NCI-H1092 (cell line): Measurements from ENCODE around the gene DMD.
"Not testable (repeated sequence)": the region's sequence is repeated elsewhere in the genome, so short reads cannot be mapped to it uniquely, and the experiment has no call there.

Experiments
- DNase-seq: peaks from one replicate; lab custom pipeline; 2025; lab: John Stamatoyannopoulos, UW

DMD gene

DNA sequence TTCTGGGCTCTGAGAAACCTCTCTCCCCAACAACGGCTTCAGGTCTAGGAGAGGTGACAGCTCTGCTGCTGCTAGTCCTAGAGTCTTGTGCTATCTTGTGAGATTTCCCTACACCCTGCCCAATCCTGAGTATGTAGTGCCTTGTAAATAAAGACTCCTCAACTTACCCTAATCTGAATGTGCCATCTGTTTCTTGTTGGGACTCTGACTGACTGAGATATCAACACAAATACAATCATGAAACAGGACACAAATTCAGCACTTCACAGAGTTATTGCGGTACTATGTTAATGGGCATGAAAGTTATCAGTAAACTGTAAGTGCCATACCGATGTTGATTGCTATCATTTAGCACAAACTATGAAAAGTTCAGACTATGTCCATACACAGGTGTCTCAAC lies 1610.5 kb downstream of the DMD start:
- no peak for DNase-seq

DNA sequence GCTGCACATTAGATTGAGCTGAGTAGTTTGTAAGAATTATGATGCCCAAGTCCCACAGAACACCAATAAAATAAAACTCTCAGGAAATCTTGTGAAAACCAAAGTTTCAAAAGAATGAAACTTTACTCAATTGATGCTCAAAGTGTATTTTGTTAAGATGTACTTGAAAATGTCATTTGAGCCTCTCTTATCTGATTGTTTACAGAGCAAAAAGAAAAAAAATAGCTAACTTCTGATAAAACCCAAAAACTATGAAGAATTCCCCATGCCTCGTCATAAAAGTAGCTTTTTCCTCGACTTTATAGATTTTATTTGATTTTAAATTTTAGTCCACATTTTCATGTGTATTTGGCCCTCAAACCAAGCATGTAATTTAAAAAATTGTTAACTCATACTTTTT lies 1618.0 kb downstream of the DMD start:
- DNase-seq, result no peak

DNA sequence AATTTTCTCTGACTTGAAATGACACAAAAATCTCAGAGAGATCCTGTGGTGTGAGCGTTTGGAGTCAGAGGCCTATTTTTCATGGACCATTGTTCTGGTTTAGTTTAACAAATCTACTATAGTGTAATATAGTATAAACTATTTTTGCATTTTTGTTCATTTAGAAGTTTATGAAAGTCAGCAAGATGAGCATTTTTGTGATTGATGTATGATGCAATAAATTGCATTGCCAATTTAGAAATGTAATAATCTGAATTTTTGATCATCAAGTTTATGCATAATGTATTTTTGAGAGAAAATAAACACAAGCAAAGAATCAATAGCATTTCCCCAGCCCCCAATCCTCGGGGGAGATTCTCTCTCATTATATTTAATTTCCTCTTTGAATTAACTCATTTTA lies 1620.0 kb downstream of the DMD start:
- DNase-seq, result no peak

DNA sequence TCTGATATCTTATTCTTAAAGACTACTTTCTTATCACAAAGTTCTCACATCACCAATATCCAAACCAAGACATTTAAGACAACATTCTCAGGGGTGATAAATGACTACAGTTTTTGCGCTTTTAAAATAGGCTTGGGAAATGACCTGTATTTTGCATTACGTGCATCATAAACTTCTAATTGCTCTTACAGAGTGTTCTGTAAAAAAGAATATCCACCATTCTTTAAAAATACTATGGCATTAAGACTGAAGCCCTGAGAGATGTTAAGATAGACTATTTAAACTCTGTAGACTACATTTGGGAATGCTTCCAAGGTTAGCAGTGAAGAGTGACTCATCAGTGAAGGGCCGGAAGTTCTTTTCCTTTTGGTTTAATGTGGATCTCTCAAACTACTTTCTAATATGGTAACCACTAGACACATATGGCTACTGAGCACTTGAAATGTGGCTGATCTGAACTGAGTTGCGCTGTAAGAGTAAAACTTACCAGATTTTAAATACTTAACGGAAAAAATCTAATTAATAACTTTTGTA lies 1620.7 kb downstream of the DMD start:
- no peak for DNase-seq

DNA sequence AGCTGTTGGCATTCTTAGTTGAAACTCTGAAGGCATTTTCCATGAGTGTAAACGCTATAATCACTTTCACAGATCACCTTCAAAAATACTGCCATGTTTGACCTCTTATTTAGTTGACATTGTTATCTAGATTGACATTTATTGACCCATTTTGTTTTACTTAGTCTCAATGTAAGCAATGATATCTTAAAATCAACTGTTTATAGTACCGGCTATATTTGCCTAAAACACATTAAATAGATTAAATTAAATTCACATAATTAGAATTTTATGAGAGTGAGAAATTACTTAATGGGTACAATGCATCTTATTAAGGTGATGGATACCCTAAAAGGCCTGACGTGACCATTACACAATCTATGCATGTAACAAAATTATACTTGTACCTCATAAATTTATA lies 1621.8 kb downstream of the DMD start:
- no peak for DNase-seq

DNA sequence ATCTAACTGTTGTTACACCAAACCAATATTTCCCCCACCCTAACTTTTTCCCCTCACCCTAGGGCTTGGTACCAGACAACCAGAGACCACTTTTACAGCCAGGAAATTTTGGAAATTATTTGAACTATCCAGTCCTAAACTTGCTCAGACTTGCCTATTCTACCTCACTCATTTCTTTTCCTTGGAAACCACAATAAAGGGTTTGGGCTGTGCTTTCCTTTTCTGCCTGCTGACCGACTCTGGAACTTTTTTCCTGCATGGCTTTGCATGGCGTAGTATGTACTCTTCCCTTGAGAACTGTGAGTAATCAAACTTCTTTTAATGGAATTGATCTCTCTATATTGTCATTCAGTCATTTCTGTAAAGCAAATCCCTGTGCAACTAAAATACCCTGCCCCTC lies 1623.0 kb downstream of the DMD start:
- no peak for DNase-seq

DNA sequence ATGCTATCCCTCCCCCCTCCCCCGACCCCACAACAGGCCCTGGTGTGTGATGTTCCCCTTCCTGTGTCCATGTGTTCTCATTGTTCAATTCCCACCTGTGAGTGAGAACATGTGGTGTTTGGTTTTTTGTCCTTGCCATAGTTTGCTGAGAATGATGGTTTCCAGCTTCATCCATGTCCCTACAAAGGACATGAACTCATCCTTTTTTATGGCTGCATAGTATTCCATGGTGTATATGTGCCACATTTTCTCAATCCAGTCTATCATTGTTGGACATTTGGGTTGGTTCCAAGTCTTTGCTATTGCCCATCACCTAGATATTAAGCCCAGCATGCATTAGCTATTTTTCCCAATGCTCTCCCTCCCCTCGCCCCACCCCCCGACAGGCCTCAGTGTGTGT lies 1627.5 kb downstream of the DMD start:
- DNase-seq, result not testable (repeated sequence)

DNA sequence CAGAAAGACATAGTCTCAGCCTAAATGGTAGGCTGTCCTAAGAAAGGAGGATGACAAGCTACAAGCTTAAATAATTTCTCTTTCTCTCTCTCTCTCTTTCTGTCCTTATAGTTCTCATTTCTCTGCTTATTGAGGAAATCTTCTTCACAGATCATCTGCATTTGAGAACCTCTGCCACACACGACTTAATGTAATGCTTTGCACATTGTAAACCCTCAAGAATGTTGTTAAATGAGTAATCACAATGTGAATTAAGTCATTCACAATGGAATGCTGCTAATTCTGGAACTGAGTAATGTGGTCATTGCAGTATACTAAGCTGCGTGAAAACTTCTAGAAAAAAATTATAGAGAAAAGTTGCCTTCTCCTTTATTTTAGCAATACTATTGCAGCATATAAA lies 1630.6 kb downstream of the DMD start:
- DNase-seq, result no peak

DNA sequence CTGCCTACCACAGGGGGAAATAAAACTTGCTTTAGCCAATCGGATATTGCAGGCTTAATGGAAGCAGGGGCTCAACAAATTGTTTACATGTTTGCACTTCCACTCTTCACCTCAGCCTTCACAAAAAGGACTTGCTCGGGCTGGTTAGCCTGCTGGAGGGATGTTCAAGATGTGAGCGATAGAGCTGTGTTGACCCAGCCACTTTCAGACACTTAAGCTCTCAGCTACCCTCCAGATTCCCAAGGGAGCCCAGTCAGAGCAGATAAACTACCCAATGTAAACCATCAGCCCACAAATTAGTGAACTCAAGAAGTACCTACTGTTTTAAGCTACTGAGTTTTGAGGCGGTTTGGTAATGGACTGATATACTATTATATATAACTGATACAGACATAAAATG lies 1631.1 kb downstream of the DMD start:
- no peak for DNase-seq

DNA sequence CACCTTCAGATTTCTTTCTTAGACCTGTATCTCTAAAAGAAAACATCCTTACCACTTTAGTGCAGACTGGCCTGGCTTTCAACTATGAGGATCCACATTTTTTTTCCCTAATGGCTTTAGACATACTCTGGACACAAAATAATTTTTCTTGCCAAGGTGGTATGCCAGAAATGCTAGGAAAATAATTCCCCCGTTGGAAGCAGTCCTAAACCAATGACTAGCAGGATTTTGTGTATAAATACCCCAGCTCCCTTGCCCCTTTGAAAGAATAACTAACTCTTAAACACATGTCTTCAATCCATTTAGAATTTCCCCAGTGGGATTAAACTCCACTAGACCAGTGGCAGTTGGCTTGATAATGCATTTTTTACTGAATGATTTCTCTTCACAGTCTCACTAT lies 1639.0 kb downstream of the DMD start:
- DNase-seq, result no peak

DNA sequence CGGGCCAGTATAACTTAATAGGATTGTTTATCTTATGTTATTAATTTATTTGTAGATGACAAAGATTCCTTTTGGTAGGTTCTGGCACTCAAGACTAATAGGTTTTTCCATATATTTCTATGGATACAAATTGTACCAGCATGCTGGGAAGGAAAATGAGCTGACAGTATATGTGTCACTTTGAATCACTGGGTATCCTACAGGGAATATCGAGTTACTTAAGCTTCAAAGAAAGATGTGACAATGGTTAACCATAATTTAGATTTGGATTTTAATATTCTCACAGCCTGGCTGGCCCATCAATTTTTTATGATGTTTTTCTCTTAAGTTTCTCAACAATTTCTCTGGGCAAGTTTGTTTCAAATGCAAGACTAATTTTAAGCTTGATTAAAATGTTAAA lies 1640.7 kb downstream of the DMD start:
- DNase-seq, result no peak

DNA sequence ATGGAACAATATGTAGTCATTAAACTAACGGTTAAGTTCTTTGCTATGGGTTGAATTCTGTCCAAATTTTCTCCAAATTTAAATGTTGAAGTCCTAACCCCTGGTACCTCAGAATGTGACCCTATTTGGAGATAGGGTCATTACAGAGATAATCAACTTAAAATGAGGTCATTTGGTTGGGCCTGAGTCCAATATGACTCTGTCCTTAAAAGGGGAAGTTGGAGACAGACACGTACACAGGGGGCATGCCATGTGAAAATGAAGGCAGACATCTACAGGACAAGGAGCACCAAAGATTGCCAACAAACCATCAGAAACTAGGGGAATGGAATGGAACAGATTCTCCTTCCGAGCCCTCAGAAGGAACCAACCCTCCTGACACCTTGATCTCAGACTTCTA lies 1647.6 kb downstream of the DMD start:
- no peak for DNase-seq

DNA sequence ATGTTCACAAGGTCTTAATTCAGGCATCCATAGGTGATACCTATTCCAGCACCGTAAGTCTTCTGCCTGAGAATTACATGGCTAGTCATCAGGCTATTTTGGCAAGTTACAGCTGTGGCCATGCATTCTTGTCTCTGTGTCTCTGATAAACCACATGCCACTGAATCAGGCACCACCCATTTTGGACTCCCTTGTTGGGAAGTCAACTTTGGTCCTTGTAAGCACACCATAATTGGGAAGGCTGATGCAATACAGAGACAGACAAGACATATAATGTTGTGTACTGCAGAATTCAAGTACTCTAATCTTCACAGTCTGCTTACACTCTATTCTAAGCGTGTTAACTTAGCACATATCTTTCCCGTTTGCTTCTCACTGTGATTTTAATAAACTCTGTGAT lies 1655.8 kb downstream of the DMD start:
- DNase-seq, result no peak

DNA sequence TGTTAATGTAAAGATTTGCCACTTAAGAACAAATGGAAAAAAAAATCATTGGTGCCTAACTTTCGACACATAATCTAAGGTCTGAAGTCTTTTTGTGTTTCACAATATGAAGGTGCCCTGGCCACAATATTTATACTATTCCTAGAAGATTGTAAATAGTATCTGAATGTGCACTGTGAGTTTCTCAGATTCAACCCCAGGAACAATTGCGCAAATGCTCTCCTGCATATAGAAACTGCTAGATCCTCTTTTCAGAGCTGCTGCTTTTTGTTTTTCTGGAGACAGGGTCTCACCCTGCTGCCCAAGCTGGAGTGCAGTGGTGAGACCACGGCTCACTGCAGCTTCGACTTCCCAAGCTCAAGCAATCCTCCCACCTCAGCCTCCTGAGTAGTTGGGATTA lies 1659.4 kb downstream of the DMD start:
- no peak for DNase-seq

DNA sequence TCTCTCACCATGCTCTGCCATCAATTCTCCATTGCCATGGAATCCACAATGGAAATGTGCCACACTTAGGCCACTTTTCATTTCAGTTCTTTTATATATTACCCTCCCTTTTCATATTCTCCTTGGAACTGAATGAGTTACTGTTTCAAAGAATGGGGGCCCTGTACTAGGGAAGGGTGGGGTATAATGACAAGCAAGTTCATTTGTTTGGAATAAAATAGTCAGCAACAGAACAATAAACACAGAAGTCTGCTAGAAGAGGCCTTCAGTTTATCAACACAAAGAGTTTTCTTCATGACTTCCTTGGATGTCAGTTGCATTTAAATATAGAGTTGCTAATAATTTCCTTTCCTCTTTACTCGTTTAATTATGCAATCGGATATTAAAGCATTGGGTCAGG lies 1661.2 kb downstream of the DMD start:
- no peak for DNase-seq

DNA sequence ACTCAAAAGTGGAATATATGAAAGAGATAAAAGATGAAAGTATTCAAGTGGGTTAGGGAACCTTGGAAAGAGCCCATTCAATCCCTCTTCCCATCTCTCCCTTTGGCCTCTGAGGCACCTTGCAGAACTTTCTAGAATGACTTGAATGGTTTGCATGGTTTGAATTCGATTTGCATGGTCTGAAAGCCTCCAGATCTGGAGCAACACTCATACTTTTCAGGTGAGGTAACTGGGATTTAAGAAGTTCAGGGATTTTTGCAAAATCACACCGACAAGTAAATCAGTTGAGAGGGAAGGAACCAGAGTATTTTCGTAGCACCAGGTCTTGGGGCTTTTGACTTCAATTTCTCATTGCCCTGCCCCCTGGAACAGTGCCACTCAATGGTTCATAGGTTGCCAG lies 1663.5 kb downstream of the DMD start:
- DNase-seq, result no peak

DNA sequence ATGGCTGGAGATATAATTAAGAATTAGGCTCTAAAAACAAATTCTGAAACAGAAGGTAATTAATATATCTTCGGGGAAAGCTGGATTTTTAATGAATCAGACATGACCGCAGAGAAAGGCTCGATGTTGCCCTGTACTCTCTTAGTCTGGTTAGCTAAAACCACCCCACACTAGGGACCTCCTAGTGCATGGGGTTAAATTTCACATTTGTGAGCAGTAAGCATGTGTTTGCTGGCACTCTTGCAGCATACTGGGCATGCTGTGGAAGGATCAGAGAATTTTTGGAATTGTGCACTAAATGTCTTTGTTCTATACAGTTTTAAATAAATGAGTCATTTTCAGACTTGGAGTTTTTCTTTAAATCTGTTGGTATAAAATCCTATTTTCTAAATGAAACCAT lies 1663.9 kb downstream of the DMD start:
- no peak for DNase-seq

DNA sequence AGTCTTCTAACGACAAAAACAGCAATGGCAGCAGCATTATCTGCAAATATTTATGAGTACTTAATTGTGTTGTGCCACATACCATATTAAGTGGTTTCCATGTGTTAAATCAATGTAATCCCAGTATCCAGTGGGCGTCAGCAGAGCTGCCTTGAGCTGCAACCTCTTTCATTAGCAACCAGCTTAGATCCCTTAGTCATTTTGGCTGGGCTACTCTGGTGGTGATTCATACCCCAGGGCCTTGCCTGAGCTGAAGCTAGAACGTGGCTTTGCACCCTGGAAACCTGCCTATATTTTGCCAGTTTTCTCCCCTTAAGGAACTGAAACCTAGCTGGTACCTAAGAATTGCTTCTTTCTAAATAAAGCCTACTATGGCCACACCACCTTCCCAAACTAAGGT lies 1665.2 kb downstream of the DMD start:
- DNase-seq, result no peak

DNA sequence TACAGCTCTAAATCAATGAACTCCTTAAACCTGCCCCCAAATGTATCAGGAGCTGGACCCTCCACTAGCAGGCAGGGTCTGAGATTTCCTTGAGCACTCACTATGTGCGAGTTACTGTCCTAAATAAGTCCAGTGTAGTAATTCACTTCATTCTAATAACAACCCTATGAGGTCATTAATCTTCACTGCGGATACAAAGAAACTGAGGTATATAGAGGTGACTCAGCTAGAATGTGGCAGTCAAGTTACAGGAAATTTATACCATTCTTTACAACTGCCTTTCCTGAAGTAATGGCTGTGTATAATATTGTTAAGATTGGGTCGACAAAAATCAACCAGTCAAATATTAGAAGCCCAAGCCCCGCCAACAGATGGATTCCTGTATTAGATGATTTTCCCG lies 1665.6 kb downstream of the DMD start:
- no peak for DNase-seq

DNA sequence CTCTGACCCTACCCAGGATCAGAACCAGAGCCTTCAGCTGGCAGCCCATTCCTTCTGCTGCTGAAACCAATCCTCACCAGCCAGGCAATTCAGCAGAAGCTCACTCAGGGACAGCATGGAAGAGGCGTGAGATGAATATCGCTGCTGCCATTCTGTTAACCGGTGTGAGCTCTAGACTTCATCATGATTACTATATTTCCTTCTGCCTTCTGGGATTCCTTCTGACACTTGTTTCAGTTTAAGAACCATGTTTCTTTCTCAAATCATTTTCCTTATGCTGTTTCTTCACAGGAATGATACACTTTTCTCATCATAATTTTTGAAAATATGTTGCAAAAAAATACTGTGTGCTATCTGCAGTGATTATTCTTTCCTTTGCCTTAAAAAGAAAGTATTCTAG lies 1666.2 kb downstream of the DMD start:
- DNase-seq, result no peak

DNA sequence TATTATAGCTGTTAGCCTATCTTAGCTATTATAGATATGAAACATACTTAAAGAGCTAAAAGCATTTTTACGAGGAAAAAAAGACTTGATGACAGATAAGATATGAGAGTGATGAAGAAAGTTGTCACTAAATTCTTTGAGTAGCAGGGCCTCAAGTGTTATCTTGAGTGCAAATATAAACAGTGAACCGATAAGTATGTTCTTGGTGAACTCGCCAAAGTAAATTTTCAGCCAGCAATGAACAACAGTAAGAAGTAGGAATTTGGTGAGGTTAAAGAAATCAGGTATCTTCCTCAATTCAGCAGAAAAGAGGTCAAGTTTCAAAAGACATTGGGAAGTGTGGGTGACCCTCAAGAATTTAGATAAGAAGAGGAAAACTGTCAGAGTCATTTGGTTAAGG lies 1667.7 kb downstream of the DMD start:
- DNase-seq, result no peak

DNA sequence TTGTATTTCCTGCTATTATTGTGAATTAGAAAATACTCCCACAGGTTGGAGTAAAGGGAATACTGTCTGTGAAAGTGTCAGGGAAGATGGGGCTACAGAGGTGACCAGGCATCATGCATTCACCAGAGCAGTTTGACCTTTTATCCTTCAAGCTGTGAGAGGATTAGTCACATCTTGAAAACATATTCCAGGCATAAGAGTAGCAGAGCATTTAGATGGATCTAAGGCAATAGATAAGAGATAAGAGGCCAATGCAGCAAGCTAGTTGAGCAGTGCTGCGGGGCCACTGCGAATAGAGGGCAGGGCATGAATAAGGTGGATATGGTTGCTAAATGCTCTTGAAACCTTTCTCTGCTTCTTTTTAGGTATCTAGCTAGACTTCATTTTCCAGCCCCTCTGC lies 1668.8 kb downstream of the DMD start:
- DNase-seq, result no peak

DNA sequence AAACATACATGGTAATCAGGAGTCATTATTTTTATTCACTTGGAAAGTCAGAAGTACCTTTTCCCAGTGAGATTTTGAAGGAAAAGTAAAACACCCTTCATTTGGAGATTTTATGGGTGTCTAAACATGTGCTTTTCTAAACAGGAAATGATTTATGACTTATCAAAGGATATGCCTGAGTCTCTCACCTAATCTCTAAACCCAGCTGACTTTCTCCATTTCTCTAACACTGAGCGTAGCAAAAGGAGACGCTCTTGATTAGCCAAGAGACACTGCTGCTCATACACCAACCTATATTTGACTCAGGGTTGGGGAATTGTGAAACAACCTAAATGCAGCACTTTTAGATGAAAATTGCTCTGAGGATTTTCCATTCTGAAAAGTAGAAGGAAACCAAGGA lies 1671.0 kb downstream of the DMD start:
- no peak for DNase-seq

DNA sequence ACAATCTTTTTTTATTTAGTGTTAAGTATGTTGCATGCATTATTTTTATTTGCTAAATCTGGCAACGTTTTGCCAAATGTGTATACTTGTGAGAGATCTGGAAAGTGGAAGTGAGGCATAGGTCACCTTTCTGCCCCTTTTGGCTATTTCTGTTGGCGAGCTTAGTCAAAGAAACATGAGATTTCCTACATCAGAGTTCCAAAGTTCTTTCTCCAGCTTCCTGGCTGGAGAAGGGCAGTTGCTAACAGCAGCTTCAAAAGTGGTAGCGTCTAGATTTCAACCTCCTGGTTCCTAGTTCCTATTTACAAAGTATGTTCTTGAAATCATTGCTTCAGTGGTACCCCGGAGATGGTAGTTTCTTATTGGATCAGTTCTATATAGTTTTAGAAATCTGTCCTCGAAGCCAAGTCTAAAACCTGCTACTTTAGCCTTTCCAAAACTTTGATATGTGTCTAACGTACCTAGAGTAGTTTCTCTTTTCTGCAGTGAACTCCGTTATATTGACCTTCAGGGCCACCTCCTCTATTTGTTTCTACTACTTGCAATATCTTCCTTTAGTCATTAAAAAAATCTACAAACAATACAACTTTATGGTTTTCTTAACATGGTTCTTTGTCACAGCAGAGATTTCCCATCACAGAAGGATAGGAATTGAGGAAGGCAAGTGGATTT lies 1683.8 kb downstream of the DMD start:
- no peak for DNase-seq
